K562 (cell line): Measurements from ENCODE around the gene PIF1. TPM values are rescaled to one million over a fixed set of nuclear protein-coding genes. Genes with fewer than 3 reads are reported as not detected.

ENCODE experiments used
- ATAC-seq: fragments of 200-7000 bp; cut with Tn5 transposase; 3 replicates; pipeline ENCODE4 v1.9.1; 2020; ENCODE audit warnings: moderate library complexity
- BruUV-seq: library from RNA; stranded (reverse); fragments of 400-500 nt; replicated peaks from 2 replicates; lab custom pipeline; 2021; lab: Mats Ljungman, UMichigan
- CTCF ChIA-PET: fragments of 300-600 bp; formaldehyde crosslinking; extraction: SDS; loops from one replicate; lab custom pipeline; 2021; ENCODE audit warnings: low intra/inter-chr PET ratio; lab: Yijun Ruan, JAX
- POLR2A ChIA-PET: fragments of 300-600, 350-650 bp; sonication (Branson Sonifier 250); formaldehyde crosslinking; extraction: SDS; loops from one replicate; lab custom pipeline; 2021; ENCODE audit warnings: antibody characterized with exemption, inconsistent platforms; lab: Yijun Ruan, JAX
- DNase-seq, 4 experiments: peaks; one replicate each; pipeline versions ENCODE4 v3.0.0 to v3.0.0-alpha.2; 2011 to 2018; ENCODE audit warnings: low spot score in 3 of 4, mixed read lengths in 3 of 4; ENCODE audit errors: extremely low read depth in 1 of 4
- FAIRE-seq: peaks from 2 replicates; lab custom pipeline; 2011; peaks lifted over from hg19 to GRCh38; lab: Jason Lieb, UNC
- H2AFZ ChIP-seq: 2 replicates; pipeline ENCODE4 v1.6.0; 2011; ENCODE audit warnings: low read depth, low read length, control low read depth, inconsistent platforms
- H3K27ac ChIP-seq: fragments of 200-600 bp; 3 replicates; pipeline ENCODE4 v1.8.0; 2011; ENCODE audit warnings: low read depth, mild to moderate bottlenecking, control low read depth, inconsistent platforms, low read length, moderate library complexity, mixed read lengths; ENCODE audit errors: extremely low read depth
- H3K27me3 ChIP-seq, 2 experiments: fragments of 300-600 bp in 1 of 2; 2 replicates in 1 of 2; 3 replicates in 1 of 2; pipeline versions ENCODE4 v1.6.0 to v1.8.0; 2011; ENCODE audit warnings: inconsistent platforms in 2 of 2, low read length in 2 of 2, mild to moderate bottlenecking in 1 of 2, mixed read lengths in 1 of 2, moderate library complexity in 1 of 2; ENCODE audit not compliant: control insufficient read depth in 2 of 2, insufficient read depth in 2 of 2
- H3K36me3 ChIP-seq: fragments of 300-600 bp; 3 replicates; pipeline ENCODE4 v1.8.0; 2011; ENCODE audit warnings: mild to moderate bottlenecking, low read length, inconsistent platforms; ENCODE audit not compliant: control insufficient read depth, insufficient read depth
- H3K4me1 ChIP-seq, 2 experiments: fragments of 200-600 bp in 1 of 2; replicated peaks in 1 of 2; 2 replicates in 1 of 2; 3 replicates in 1 of 2; pipeline versions ENCODE4 v1.5.1 to v1.8.0; 2011; ENCODE audit warnings: inconsistent platforms in 2 of 2, low read length in 2 of 2, mild to moderate bottlenecking in 1 of 2, mixed read lengths in 1 of 2, moderate library complexity in 1 of 2; ENCODE audit not compliant: control insufficient read depth in 2 of 2, insufficient read depth in 2 of 2
- H3K4me2 ChIP-seq: 2 replicates; pipeline ENCODE4 v1.6.1; 2011; ENCODE audit warnings: low read length, control low read depth, inconsistent platforms, mixed read lengths; ENCODE audit not compliant: insufficient read depth
- H3K4me3 ChIP-seq: fragments of 200-600 bp; sonication (generic), shearing (Covaris generic); 2 replicates; pipeline ENCODE4 v1.5.1; 2016; ENCODE audit warnings: control low read depth, inconsistent platforms
- H3K79me2 ChIP-seq: fragments of 200-600 bp; 3 replicates; pipeline ENCODE4 v1.8.0; 2011; ENCODE audit warnings: low read length, inconsistent platforms; ENCODE audit not compliant: control insufficient read depth, insufficient read depth
- H3K9ac ChIP-seq, 2 experiments: 2 replicates each; pipeline versions ENCODE4 v1.6.0 to v1.6.1; 2011; ENCODE audit warnings: low read depth in 2 of 2, low read length in 2 of 2, control low read depth in 1 of 2, inconsistent platforms in 1 of 2, mild to moderate bottlenecking in 1 of 2, mixed read lengths in 1 of 2; ENCODE audit not compliant: insufficient read depth in 1 of 2
- H3K9me1 ChIP-seq: one replicate; pipeline ENCODE4 v1.6.0; 2011; ENCODE audit warnings: inconsistent platforms, mild to moderate bottlenecking, low read length, moderate library complexity; ENCODE audit not compliant: control insufficient read depth, insufficient read depth
- H3K9me3 ChIP-seq: replicated peaks from 2 replicates; pipeline ENCODE4 v1.5.1; 2011; ENCODE audit warnings: low read depth, low read length, inconsistent platforms; ENCODE audit not compliant: control insufficient read depth, insufficient read depth
- H4K20me1 ChIP-seq: replicated peaks from 2 replicates; pipeline ENCODE4 v1.6.1; 2011; ENCODE audit warnings: low read length, inconsistent platforms, mixed read lengths; ENCODE audit not compliant: control insufficient read depth, insufficient read depth
- COPS2 ChIP-seq: fragments of 450-650 bp; conservative IDR thresholded peaks from 2 replicates; pipeline ENCODE4 v1.6.1; 2016; ENCODE audit warnings: mild to moderate bottlenecking, moderate library complexity
- ETS1 ChIP-seq: conservative IDR thresholded peaks from 2 replicates; pipeline ENCODE4 v1.6.1; 2011; ENCODE audit warnings: low read depth, mild to moderate bottlenecking, low read length; ENCODE audit not compliant: control insufficient read depth
- FOXK1 ChIP-seq: sonication (generic); formaldehyde crosslinking; IDR thresholded peaks from 2 replicates; pipeline ENCODE4 v1.8.0; 2022; ENCODE audit warnings: missing genetic modification reagents, mild to moderate bottlenecking, borderline replicate concordance
- HCFC1 ChIP-seq: IDR thresholded peaks from 2 replicates; pipeline ENCODE4 v1.6.1; 2012; ENCODE audit warnings: low read depth, low read length, improper control_type of control experiment
- MNT ChIP-seq, 2 experiments: fragments of 450-650 bp; conservative IDR thresholded peaks; 2 replicates each; pipeline ENCODE4 v1.6.1; 2017; ENCODE audit warnings: mild to moderate bottlenecking in 2 of 2, moderate library complexity in 2 of 2
- MTA3 ChIP-seq: fragments of 450-650 bp; formaldehyde crosslinking; IDR thresholded peaks from 2 replicates; pipeline ENCODE4 v1.6.1; 2017; ENCODE audit warnings: mild to moderate bottlenecking, borderline replicate concordance
- RFX7 ChIP-seq: fragments of 250-450 bp; sonication (Bioruptor Pico); IDR thresholded peaks from 2 replicates; pipeline ENCODE4 v1.5.1; 2021; ENCODE audit warnings: mild to moderate bottlenecking
- SNRNP70 ChIP-seq: fragments of 200-400 bp; formaldehyde crosslinking; optimal IDR thresholded peaks from 2 replicates; pipeline ENCODE3; 2017; ENCODE audit warnings: low read depth, low read length
- SOX6 ChIP-seq: fragments of 450-650 bp; IDR thresholded peaks from 2 replicates; pipeline ENCODE4 v1.6.1; 2014; ENCODE audit warnings: mild to moderate bottlenecking
- SRF ChIP-seq, 2 experiments: fragments of 250-450, 450-650 bp in 1 of 2; sonication (Bioruptor Pico) in 1 of 2; sonication (generic) in 1 of 2; formaldehyde crosslinking; IDR thresholded peaks; 2 replicates each; pipeline versions ENCODE4 v1.5.0 to v1.5.1; 2020 to 2022; ENCODE audit warnings: mild to moderate bottlenecking in 1 of 2, missing genetic modification reagents in 1 of 2
- SUPT5H ChIP-seq: fragments of 450-650 bp; IDR thresholded peaks from 2 replicates; pipeline ENCODE4 v1.6.1; 2016
- TARDBP ChIP-seq: fragments of 450-650 bp; IDR thresholded peaks from 2 replicates; pipeline ENCODE4 v1.6.1; 2016
- TRIM25 ChIP-seq: fragments of 450-650 bp; IDR thresholded peaks from 2 replicates; pipeline ENCODE4 v1.7.0; 2016; ENCODE audit warnings: borderline replicate concordance
- ZBTB1 ChIP-seq: sonication (generic); formaldehyde crosslinking; IDR thresholded peaks from 2 replicates; pipeline ENCODE4 v1.8.1; 2023; ENCODE audit warnings: missing genetic modification reagents, low read depth, mild to moderate bottlenecking, borderline replicate concordance
- ZBTB12 ChIP-seq: fragments of 250-450 bp; sonication (Bioruptor Pico); IDR thresholded peaks from 2 replicates; pipeline ENCODE4 v1.4.0; 2020
- ZNF444 ChIP-seq: fragments of 250-450 bp; sonication (Bioruptor Pico); IDR thresholded peaks from 2 replicates; pipeline ENCODE4 v1.4.0; 2020; ENCODE audit warnings: mild to moderate bottlenecking, moderate library complexity
- ZNF778 ChIP-seq: fragments of 450-650 bp; formaldehyde crosslinking; IDR thresholded peaks from 2 replicates; pipeline ENCODE4 v1.4.0; 2020; ENCODE audit warnings: mild to moderate bottlenecking, moderate library complexity
- WGBS: fragments of 100-300 bp; shearing (Covaris generic); methylation state at CpG from one replicate; pipeline ENCODE4 v1.1.6; 2016; ENCODE audit warnings: low coverage, mixed read lengths; ENCODE audit not compliant: insufficient coverage; ENCODE audit errors: missing lambda C conversion rate; 5-methylcytosine and 5-hydroxymethylcytosine counted together
- in situ Hi-C: fragments of 300-500 bp; cut with MboI; formaldehyde crosslinking; loops from 4 replicates; pipeline ENCODE4 v1.15.0; 2018; ENCODE audit warnings: inconsistent platforms, mixed read lengths
- intact Hi-C: fragments of 100-400 bp; cut with micrococcal nuclease; formaldehyde crosslinking; loops from 2 replicates; pipeline ENCODE4 v1.14.2; 2022
- polyA plus RNA-seq, 8 experiments: library from polyadenylated mRNA; depleted of rRNA in 4 of 8; stranded (reverse) in 5 of 8; unstranded in 3 of 8; fragments of >200 nt; fragmentation: Nextera tagmentation in 2 of 8; fragmentation: Illumina TruSeq in 1 of 8; extraction: Ambion mirVana in 2 of 8; extraction: Trizol in 1 of 8; gene quantifications; 2 replicates each; pipeline versions ENCODE4 v1.2.1 to v1.2.3, GENCODE V29; 2011 to 2014; ENCODE audit warnings: inconsistent platforms in 1 of 8, missing spikeins in 1 of 8
- total RNA-seq, 7 experiments: library from RNA; depleted of rRNA in 6 of 7; stranded (reverse); fragments of >200 nt in 6 of 7; fragmentation: Illumina TruSeq in 2 of 7; extraction: Trizol in 2 of 7; gene quantifications; 2 replicates each; pipeline versions ENCODE4 v1.2.1 to v1.2.3, GENCODE V29; 2011 to 2021; ENCODE audit warnings: low replicate concordance in 1 of 7

The PIF1 gene
- total and polyA plus RNA-seq, 9 of the 15 experiments (the other 6 are each of a cell fraction or from before 2014, with no cell fraction given) = 1.1 to 37.9 (median 11.5) TPM

GRCh38 chr15:64816452-64816851 lies 9.0 kb downstream of the PIF1 start:
- POLR2A ChIA-PET = interaction anchor here (0.9 kb wide), 1 partner anchor 74 kb away, joined by 3 read pairs; no protein-coding TSS in a partner anchor
- no peak for TF ChIP-seq RFX7 (CRISPR knock-in tag)
- no peak for TF ChIP-seq TRIM25
- no peak for TF ChIP-seq ZBTB12 (CRISPR knock-in tag)
- no peak for TF ChIP-seq MNT (conservative IDR thresholded peaks at IDR 0.05)
- no peak for TF ChIP-seq ETS1
- no peak for TF ChIP-seq HCFC1
- no peak for TF ChIP-seq SNRNP70
- TF ChIP-seq SOX6 = no peak
- TF ChIP-seq SUPT5H = no peak
- TF ChIP-seq SRF (CRISPR knock-in tag; IDR thresholded peaks at IDR 0.05) = no peak
- TF ChIP-seq TARDBP = no peak
- no peak for TF ChIP-seq ZBTB1
- TF ChIP-seq ZNF778 (CRISPR knock-in tag) = no peak
- no peak for TF ChIP-seq ZNF444 (CRISPR knock-in tag)
- TF ChIP-seq FOXK1 (CRISPR knock-in tag) = no peak
- no peak for TF ChIP-seq COPS2
- no peak for TF ChIP-seq MTA3

More at GRCh38 chr15:64816452-64816851, 9.0 kb downstream of the PIF1 start:
- Histone ChIP-seq H3K4me2 (no peak overlapping the region), H3K27ac (no peak overlapping the region), H3K36me3 (peaks cover 15% of the 10 kb centered on the region; the same call in 2 of the 3 replicates), H3K27me3 (no peaks in the 10 kb centered on the region), H3K79me2 (no peaks in the 10 kb centered on the region), H4K20me1 (no peaks in the 10 kb centered on the region), H3K4me3 (no peak overlapping the region), H2AFZ (no peak overlapping the region), H3K9me1 (peaks cover 4% of the 10 kb centered on the region), H3K9me3 (no peaks in the 10 kb centered on the region), H3K4me1 (peaks cover 8 to 9% of the 10 kb centered on the region in 2 experiments), H3K9ac (peak overlapping the region in 1 of 2 experiments; percentile 45; a peak in 2 of 4 replicates)
- DNase-seq (no peak), ATAC-seq (no peak), FAIRE-seq (no peak)
- no TSS peak for BruUV-seq
- WGBS = 80% methylated on average over 13 of the region's 13 CpGs
- CTCF ChIA-PET = no interaction called here
- in situ Hi-C loops (no loop called here), intact Hi-C loops (loop anchor here (10.0 kb wide), 1 partner anchor 88 kb away; no protein-coding TSS in a partner anchor)
